T-cell (primary cell): ENCODE results near the gene STARD10. TPM values are rescaled to one million over a fixed set of nuclear protein-coding genes. Genes with fewer than 3 reads are reported as not detected.

Source experiments
- ATAC-seq, 4 experiments: fragments of 200-7000 bp in 3 of 4; fragments of 150-1000 bp in 1 of 4; cut with Tn5 transposase; replicated peaks in 1 of 4; 1 replicate in 3 of 4; 2 replicates in 1 of 4; pipeline ENCODE4 v1.10.0; 2021; ENCODE audit warnings: moderate library complexity in 3 of 4, mild to moderate bottlenecking in 2 of 4, moderate number of reproducible peaks in 1 of 4
- CTCF ChIA-PET, 2 donors: fragments of 300-600 bp; sonication (Branson Sonifier 250); formaldehyde crosslinking; loops; one replicate each; lab custom pipeline; 2022; ENCODE audit warnings: antibody characterized with exemption in 2 of 2; lab: Charles Lee
- POLR2A ChIA-PET, 2 donors: fragments of 300-600 bp; sonication (Branson Sonifier 250); formaldehyde crosslinking; loops; one replicate each; lab custom pipeline; 2022; ENCODE audit warnings: antibody characterized with exemption in 2 of 2; lab: Charles Lee
- DNase-seq, 35 experiments: peaks; one replicate each; pipeline versions ENCODE4 v3.0.0 to v3.0.0-alpha.2; 2013 to 2023
- H3K27ac ChIP-seq: one replicate; pipeline ENCODE4 v1.5.1; 2013; ENCODE audit warnings: low read length
- H3K27me3 ChIP-seq, 2 experiments: replicated peaks in 1 of 2; 1 replicate in 1 of 2; 2 replicates in 1 of 2; pipeline versions ENCODE4 v1.6.1 to v1.7.0; 2013; ENCODE audit warnings: low read length in 1 of 2, mixed read lengths in 1 of 2; ENCODE audit not compliant: control insufficient read depth in 2 of 2, insufficient read depth in 2 of 2; ENCODE audit errors: extremely low read depth in 1 of 2
- H3K36me3 ChIP-seq, 2 donors: 1 replicate in 1 of 2; 2 replicates in 1 of 2; pipeline versions ENCODE4 v1.6.1 to v1.7.0; 2013; ENCODE audit warnings: low read length in 1 of 2; ENCODE audit not compliant: control insufficient read depth in 2 of 2, insufficient read depth in 1 of 2; ENCODE audit errors: extremely low read depth in 1 of 2
- H3K4me1 ChIP-seq, 2 experiments: 1 replicate in 1 of 2; 2 replicates in 1 of 2; pipeline versions ENCODE4 v1.6.1 to v1.7.0; 2013; ENCODE audit warnings: low read length in 2 of 2, mixed read lengths in 1 of 2; ENCODE audit not compliant: insufficient read depth in 2 of 2, control insufficient read depth in 1 of 2; ENCODE audit errors: extremely low read depth in 1 of 2
- H3K4me3 ChIP-seq, 2 donors: 1 replicate in 1 of 2; 2 replicates in 1 of 2; pipeline versions ENCODE4 v1.5.1 to v1.7.0; 2013; ENCODE audit warnings: mild to moderate bottlenecking in 2 of 2, low read length in 1 of 2, moderate library complexity in 1 of 2; ENCODE audit not compliant: control insufficient read depth in 1 of 2; ENCODE audit errors: extremely low read depth in 1 of 2
- H3K9me3 ChIP-seq: 2 replicates; pipeline ENCODE4 v1.7.0; 2013
- H3K27ac Mint-ChIP-seq, 2 donors: one replicate each; pipeline ENCODE4 v1.8.0; 2020 to 2021; ENCODE audit warnings: mild to moderate bottlenecking in 2 of 2, mixed read lengths in 2 of 2
- H3K27me3 Mint-ChIP-seq, 2 donors: one replicate each; pipeline ENCODE4 v1.8.0; 2021 to 2022; ENCODE audit warnings: mixed read lengths in 2 of 2
- H3K36me3 Mint-ChIP-seq: one replicate; pipeline ENCODE4 v1.8.0; 2021; ENCODE audit warnings: mixed read lengths
- H3K4me1 Mint-ChIP-seq, 3 donors: one replicate each; pipeline ENCODE4 v1.8.0; 2020 to 2022; ENCODE audit warnings: mixed read lengths in 3 of 3, mild to moderate bottlenecking in 1 of 3
- H3K4me3 Mint-ChIP-seq, 3 donors: one replicate each; pipeline ENCODE4 v1.8.0; 2020 to 2022; ENCODE audit warnings: mild to moderate bottlenecking in 3 of 3, mixed read lengths in 3 of 3, moderate library complexity in 3 of 3
- H3K9me3 Mint-ChIP-seq, 3 donors: one replicate each; pipeline ENCODE4 v1.8.0; 2020 to 2022; ENCODE audit warnings: mixed read lengths in 3 of 3
- WGBS: methylation state at CpG from one replicate; pipeline ENCODE4 v1.1.5; 2013; ENCODE audit warnings: missing lambda C conversion rate; ENCODE audit not compliant: insufficient coverage; 5-methylcytosine and 5-hydroxymethylcytosine counted together
- total RNA-seq, 35 experiments: library from RNA in 6 of 35; stranded (reverse) in 6 of 35; fragments of 120-200 nt in 1 of 35; gene quantifications; one replicate each; pipeline versions ENCODE4 v1.2.1 to v1.2.4 and lab custom pipeline; 2013 to 2026

Gene STARD10
- total RNA-seq, 5 donors from 2014 or later (not counting 1 experiment from before 2014, with no cell fraction given), result 11.1 to 24.9 (median 19.1) TPM

DNA sequence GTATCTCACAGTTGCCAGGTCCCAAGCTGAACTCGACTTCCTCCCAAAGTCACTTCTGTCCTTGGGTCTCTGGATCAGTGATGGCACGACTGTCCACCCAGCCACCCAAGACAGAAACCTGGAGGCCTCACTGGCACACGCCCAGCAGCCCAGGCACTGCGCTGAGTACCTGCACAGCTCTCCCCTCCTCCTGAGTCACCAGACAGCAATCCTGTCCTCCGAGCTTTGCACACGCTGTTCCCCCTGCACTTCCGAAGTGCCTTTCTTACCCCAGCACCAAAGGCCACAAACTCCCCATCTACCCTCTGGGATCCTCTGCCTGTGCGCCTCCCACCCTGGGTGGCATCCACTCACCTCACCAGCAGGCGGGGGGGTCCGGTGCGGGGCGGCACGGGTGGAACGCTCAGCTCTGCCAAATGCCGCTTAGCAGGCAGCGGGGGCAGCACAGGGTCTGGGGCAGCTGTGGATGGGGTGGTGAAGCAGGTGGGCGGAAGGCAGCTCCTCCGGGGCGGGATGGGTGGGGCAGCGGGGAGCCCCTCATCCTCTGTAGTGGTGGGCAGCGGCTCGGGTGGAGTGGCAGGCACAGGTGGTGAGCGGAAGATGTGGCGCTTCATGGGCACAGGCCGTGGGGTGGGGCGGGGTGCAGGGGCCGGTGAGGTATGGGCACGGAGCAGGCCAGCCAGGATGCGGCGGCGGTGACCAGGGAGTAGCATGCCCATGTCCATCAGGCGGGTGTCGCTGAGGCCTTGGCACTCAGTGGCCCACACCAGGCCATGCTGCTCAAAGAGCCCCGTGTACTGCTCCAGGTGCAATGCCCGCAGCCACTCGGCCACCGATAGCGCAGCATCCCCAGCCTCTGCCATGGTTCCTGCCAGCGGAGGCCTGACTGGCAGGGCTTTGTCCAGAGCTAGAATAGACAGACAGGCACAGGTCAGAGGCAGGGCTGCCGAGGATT, 67.3 kb downstream of the STARD10 start:
- H3K27ac Mint-ChIP-seq, result no peak overlapping the region
- peaks cover 30 to 58% (median 41%) of the 10 kb centered on the region in 3 donors for H3K4me1 Mint-ChIP-seq
- POLR2A ChIA-PET, result interaction anchor here in 1 of 2 donors (0.9 kb wide), 1 partner anchor 61 kb away, joined by 3 read pairs; no protein-coding TSS in a partner anchor

DNA sequence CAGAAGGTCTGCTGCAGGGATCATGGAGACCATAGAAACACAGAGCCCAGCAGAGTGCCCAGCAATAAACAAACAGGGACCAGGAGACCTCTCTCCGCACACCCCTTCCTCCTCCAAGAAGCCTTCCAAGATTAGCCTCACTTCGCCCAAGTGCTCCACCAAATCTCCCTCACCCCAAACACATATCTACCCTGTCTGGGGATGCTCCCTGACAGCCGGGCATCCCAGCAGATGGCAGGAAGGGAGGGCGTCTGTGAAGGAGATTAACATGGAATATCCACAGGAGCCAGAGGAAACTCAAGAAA, 68.2 kb downstream of the STARD10 start:
- peaks cover 0 to 17% of the 10 kb centered on the region in 2 donors for H3K36me3 ChIP-seq
- ATAC-seq (no peak), DNase-seq (no peak)
- Mint-ChIP-seq H3K4me1 (peaks cover 39 to 64% (median 43%) of the 10 kb centered on the region in 3 donors), H3K27me3 (no peaks in the 10 kb centered on the region), H3K27ac (peak overlapping the region; percentile 84 to 85), H3K9me3 (no peaks in the 10 kb centered on the region), H3K36me3 (peaks cover 17% of the 10 kb centered on the region), H3K4me3 (no peak overlapping the region)
- H3K27me3 ChIP-seq, result no peaks in the 10 kb centered on the region
- H3K4me1 ChIP-seq, result peaks cover 12 to 40% of the 10 kb centered on the region in 2 experiments
- no peak overlapping the region for H3K4me3 ChIP-seq
- no CpG with 5 or more reads among the region's 4 CpGs for WGBS
- CTCF ChIA-PET, result interaction anchor here (0.6 to 2.1 kb wide), 25 partner anchors 9 to 670 kb away, joined by 3 to 38 read pairs (median 4); partner anchors contain the start of genes STARD10 (in 2 of the 2) and ATG16L2 (in 1 of the 2)
- POLR2A ChIA-PET, result interaction anchor here (0.6 to 0.8 kb wide), 5 partner anchors 25 to 144 kb away, joined by 3 to 16 read pairs (median 5); partner anchors contain the start of gene STARD10 (in 1 of the 2)
- H3K9me3 ChIP-seq, result no peaks in the 10 kb centered on the region
- no peak overlapping the region for H3K27ac ChIP-seq

More for the DNA sequence above, 67.3 kb downstream of the STARD10 start:
- CTCF ChIA-PET, result interaction anchor here (0.5 to 2.1 kb wide), 7 partner anchors 10 to 671 kb away, joined by 3 to 38 read pairs (median 4); partner anchors contain the start of genes CLPB (in 1 of the 2) and STARD10 (in 1 of the 2)
- Histone ChIP-seq H3K36me3 (peaks cover 0 to 17% of the 10 kb centered on the region in 2 donors), H3K27me3 (no peaks in the 10 kb centered on the region), H3K27ac (no peak overlapping the region), H3K4me1 (peaks cover 7 to 31% of the 10 kb centered on the region in 2 experiments), H3K9me3 (no peaks in the 10 kb centered on the region), H3K4me3 (no peak overlapping the region)
- no peaks in the 10 kb centered on the region for H3K9me3 Mint-ChIP-seq
- ATAC-seq, result no peak
- no peaks in the 10 kb centered on the region for H3K27me3 Mint-ChIP-seq
- no peak overlapping the region for H3K4me3 Mint-ChIP-seq
- peaks cover 25% of the 10 kb centered on the region for H3K36me3 Mint-ChIP-seq
- no peak for DNase-seq
- 96% methylated on average over 33 of the region's 40 CpGs for WGBS

DNA sequence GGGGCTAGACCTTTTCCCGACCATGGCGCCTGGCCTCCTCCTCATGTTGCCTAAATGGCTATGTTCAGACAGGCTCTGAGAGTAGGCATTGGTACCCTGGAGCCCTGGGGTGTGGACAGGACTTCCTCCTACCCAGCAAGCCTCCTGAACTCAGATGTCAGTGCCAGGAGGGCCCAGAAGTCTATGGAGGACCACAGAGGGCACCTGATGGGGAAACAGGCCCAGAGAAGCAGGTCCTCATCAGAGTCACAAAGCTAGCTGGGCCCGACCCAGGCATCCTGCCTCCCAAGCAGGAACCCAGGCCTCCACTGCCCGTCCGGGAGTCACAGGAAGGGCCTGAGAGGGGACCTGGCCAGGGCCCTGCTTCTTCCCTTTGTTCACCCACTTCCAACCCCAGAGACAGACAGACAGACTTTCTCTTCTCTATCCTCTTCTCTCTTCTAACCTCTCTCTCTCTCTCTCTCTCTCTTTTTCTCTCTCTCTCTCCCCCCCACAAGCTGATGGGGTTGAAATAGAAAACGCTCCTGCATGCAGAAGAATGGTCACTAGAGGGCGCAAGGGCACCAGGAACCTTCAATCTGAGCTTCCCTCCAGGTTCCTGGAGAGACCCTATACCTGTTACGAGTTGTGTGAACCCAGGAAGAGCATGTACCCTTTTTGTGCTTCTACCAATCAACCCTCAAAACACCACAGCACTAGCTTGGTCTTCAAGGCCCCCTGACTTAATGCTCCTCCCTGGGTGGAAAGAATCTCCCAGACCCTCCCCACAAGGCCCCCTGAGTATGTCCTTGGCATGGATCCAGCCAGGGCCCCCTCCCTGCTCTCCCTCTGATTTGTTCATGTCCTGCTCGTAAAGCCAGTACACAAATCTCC, 68.8 kb downstream of the STARD10 start:
- H3K4me3 Mint-ChIP-seq, result peak overlapping the region in 2 of 3 donors; percentile 15 to 62
- ATAC-seq, result peak in 3 of 4 experiments; percentile 17 to 27 (median 18)
- H3K9me3 ChIP-seq, result no peaks in the 10 kb centered on the region
- no peaks in the 10 kb centered on the region for H3K27me3 ChIP-seq
- H3K27me3 Mint-ChIP-seq, result no peaks in the 10 kb centered on the region
- H3K36me3 Mint-ChIP-seq, result peaks cover 13% of the 10 kb centered on the region
- POLR2A ChIA-PET, result interaction anchor here (0.6 to 0.8 kb wide), 6 partner anchors 25 to 143 kb away, joined by 3 to 16 read pairs (median 4); partner anchors contain the start of gene STARD10 (in 1 of the 2)
- peaks cover 45 to 66% (median 46%) of the 10 kb centered on the region in 3 donors for H3K4me1 Mint-ChIP-seq
- peak; percentile 54 to 94 (median 75) for DNase-seq
- peaks cover 16 to 46% of the 10 kb centered on the region in 2 experiments for H3K4me1 ChIP-seq
- H3K27ac ChIP-seq, result peak overlapping the region; percentile 37
- peak overlapping the region; percentile 84 to 85 for H3K27ac Mint-ChIP-seq
- no peaks in the 10 kb centered on the region for H3K9me3 Mint-ChIP-seq
- peaks cover 0 to 17% of the 10 kb centered on the region in 2 donors for H3K36me3 ChIP-seq
- CTCF ChIA-PET, result interaction anchor here (0.5 to 2.1 kb wide), 25 partner anchors 9 to 453 kb away, joined by 3 to 38 read pairs (median 4); partner anchors contain the start of genes STARD10 (in 2 of the 2) and ATG16L2 (in 1 of the 2)
- WGBS, result 66% methylated on average over 8 of the region's 9 CpGs
- H3K4me3 ChIP-seq, result no peak overlapping the region

DNA sequence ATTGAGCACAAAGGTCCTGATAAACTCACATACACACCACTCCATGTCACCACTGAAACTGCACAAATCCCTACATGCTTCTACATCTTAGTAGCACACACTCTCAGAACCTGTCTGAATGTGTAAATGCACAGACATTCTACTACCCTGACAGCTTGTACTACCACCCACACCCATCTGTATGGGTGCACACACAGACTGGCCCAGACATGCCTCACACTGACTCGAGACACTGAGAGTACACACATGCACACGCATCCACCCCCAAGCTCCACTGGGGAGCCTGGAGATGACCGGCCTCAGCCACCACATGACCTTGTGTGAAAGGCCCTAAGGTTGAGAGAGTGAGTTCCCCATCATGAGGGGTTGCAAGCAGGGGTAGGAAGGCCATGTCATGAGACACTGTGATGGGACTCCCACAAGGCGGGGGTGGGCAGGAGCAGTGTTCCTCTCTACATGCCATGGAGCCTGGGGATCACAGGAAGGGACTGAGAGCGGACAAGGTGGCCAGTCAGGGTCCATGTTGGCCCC, 69.8 kb downstream of the STARD10 start:
- H3K4me1 Mint-ChIP-seq, result peaks cover 54 to 72% (median 55%) of the 10 kb centered on the region in 3 donors
- peaks cover 10% of the 10 kb centered on the region for H3K36me3 Mint-ChIP-seq
- ChIA-PET CTCF (interaction anchor here (1.0 to 1.8 kb wide), 2 partner anchors 69 to 70 kb away, joined by 3 to 15 read pairs; partner anchors contain the start of gene STARD10 (in 1 of the 2)), POLR2A (no interaction called here)
- no peaks in the 10 kb centered on the region for H3K9me3 ChIP-seq
- ATAC-seq, result no peak
- peak overlapping the region; percentile 37 for H3K27ac ChIP-seq
- DNase-seq, result peak in 1 of 35 experiments; percentile 10
- WGBS, result 100% methylated on average over 2 of the region's 5 CpGs
- no peaks in the 10 kb centered on the region for H3K27me3 ChIP-seq
- no peak overlapping the region for H3K4me3 ChIP-seq
- H3K4me3 Mint-ChIP-seq, result peak overlapping the region in 2 of 3 donors; percentile 23 to 39
- peaks cover 21 to 56% of the 10 kb centered on the region in 2 experiments for H3K4me1 ChIP-seq
- H3K9me3 Mint-ChIP-seq, result no peaks in the 10 kb centered on the region
- H3K36me3 ChIP-seq, result peaks cover 0 to 18% of the 10 kb centered on the region in 2 donors
- H3K27me3 Mint-ChIP-seq, result no peaks in the 10 kb centered on the region
- H3K27ac Mint-ChIP-seq, result peak overlapping the region; percentile 55 to 66

DNA sequence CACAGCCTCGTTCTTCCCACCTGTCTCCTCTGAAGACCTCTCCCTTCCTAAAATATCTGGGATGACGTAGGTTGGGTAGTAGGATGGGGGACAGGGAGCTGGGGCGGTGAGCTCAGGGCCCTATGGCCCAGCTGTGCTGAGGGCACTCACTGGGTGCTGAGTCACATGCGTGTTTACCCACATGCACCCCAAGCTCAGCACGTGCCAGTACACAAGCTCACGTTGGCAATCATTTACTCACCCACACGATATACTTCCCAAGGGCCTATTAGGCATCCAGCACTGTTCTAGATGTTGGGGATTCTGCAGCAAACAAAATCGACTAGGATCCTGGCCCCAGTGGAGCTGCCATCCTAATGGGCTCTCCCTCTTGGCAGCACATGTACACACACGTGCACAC, 70.3 kb downstream of the STARD10 start:
- peaks cover 12% of the 10 kb centered on the region for H3K36me3 Mint-ChIP-seq
- H3K27me3 Mint-ChIP-seq, result no peaks in the 10 kb centered on the region
- no peaks in the 10 kb centered on the region for H3K9me3 Mint-ChIP-seq
- ATAC-seq, result no peak
- no peak for DNase-seq
- H3K9me3 ChIP-seq, result no peaks in the 10 kb centered on the region
- H3K4me1 ChIP-seq, result peaks cover 21 to 62% of the 10 kb centered on the region in 2 experiments
- peak overlapping the region; percentile 55 to 66 for H3K27ac Mint-ChIP-seq
- H3K27me3 ChIP-seq, result no peaks in the 10 kb centered on the region
- 89% methylated on average over 6 of the region's 9 CpGs for WGBS
- H3K27ac ChIP-seq, result peak overlapping the region; percentile 83
- H3K4me3 Mint-ChIP-seq, result peak overlapping the region in 2 of 3 donors; percentile 23 to 39
- ChIA-PET POLR2A (interaction anchor here in 1 of 2 donors (0.6 kb wide), 1 partner anchor 148 kb away, joined by 4 read pairs; no protein-coding TSS in a partner anchor), CTCF (interaction anchor here in 1 of 2 donors (1.0 kb wide), 1 partner anchor 70 kb away, joined by 3 read pairs; no protein-coding TSS in a partner anchor)
- peaks cover 0 to 23% of the 10 kb centered on the region in 2 donors for H3K36me3 ChIP-seq
- no peak overlapping the region for H3K4me3 ChIP-seq
- peaks cover 54 to 72% (median 61%) of the 10 kb centered on the region in 3 donors for H3K4me1 Mint-ChIP-seq
